Body of pancreas (tissue), 4 donors: ENCODE results near the gene ECHS1.

Experiments
- POLR2A ChIP-seq, 3 donors: fragments of 450-650 bp; IDR thresholded peaks; one replicate each; pipeline ENCODE4 v1.6.1; 2016; ENCODE audit warnings: antibody characterized with exemption in 3 of 3, mild to moderate bottlenecking in 2 of 3
- TF ChIP-seq, protein P1 (sequence below), 7 experiments: fragments of 450-650 bp in 4 of 7; fragments of 200-600 bp in 3 of 7; sonication (generic) in 3 of 7; IDR thresholded peaks; one replicate each; pipeline ENCODE4 v1.5.1; 2016 to 2019; ENCODE audit warnings: antibody characterized with exemption in 7 of 7

DNA sequence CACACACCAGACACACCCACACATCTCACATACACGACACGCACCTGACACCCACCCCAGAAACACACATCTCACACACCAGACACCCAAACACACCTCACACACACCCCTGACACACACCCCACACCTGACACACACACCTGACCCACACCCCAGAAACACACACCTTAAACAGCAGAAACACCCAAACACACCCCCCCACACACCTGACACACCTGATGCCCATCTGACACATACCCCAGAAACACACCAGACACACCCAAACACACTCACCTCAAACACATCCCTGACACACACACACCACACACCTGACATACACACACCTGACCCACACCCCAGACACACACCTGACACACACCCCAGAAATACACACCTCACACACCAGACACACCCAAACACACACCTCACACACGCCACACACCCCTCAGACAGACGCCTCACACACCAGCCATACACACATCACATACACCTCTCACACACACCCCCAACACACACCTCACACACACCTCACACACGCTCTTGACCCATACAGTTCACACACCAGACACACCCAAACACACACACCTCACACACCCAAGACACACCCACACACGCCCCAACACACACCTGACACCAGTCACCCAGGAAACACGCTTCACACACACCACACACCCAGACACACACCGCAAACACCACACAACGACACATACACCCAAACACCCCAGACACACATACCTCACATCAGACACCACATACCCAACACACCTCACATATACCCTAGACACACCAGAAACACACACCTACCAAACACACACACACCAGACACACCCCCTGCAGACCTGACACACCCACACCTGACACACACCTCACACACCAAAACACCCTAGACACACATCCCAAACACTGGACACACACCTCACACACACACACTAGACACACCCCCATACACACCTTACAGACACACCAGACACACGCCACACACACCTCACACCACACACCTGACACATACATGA is 34.8 kb downstream of the ECHS1 start:
- no peak for TF ChIP-seq POLR2A (IDR thresholded peaks at IDR 0.05)
- TF ChIP-seq, protein P1, sequence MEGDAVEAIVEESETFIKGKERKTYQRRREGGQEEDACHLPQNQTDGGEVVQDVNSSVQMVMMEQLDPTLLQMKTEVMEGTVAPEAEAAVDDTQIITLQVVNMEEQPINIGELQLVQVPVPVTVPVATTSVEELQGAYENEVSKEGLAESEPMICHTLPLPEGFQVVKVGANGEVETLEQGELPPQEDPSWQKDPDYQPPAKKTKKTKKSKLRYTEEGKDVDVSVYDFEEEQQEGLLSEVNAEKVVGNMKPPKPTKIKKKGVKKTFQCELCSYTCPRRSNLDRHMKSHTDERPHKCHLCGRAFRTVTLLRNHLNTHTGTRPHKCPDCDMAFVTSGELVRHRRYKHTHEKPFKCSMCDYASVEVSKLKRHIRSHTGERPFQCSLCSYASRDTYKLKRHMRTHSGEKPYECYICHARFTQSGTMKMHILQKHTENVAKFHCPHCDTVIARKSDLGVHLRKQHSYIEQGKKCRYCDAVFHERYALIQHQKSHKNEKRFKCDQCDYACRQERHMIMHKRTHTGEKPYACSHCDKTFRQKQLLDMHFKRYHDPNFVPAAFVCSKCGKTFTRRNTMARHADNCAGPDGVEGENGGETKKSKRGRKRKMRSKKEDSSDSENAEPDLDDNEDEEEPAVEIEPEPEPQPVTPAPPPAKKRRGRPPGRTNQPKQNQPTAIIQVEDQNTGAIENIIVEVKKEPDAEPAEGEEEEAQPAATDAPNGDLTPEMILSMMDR (IDR thresholded peaks at IDR 0.05) = no peak
